Right lobe of liver (tissue), 4 donors: Measurements from ENCODE around the gene CCL3.

Experiments used
- POLR2A ChIP-seq: fragments of 450-650 bp; IDR thresholded peaks from one replicate; pipeline ENCODE4 v1.6.1; 2017; ENCODE audit warnings: antibody characterized with exemption, mild to moderate bottlenecking
- TF ChIP-seq, protein P1 (sequence below), 4 donors: fragments of 200-600 bp in 3 of 4; fragments of 450-650 bp in 1 of 4; IDR thresholded peaks; one replicate each; pipeline versions ENCODE4 v1.5.1 to v1.8.0; 2016 to 2022; ENCODE audit warnings: antibody characterized with exemption in 4 of 4, mild to moderate bottlenecking in 2 of 4
- donor health status: DM: no; HTN: no; CAD: no.
- donor health status: DM: no; HTN: no; CAD: no.
- donor health status: DM: no; HTN: yes; CAD: no.

- no peak for TF ChIP-seq POLR2A
- TF ChIP-seq, protein P1, sequence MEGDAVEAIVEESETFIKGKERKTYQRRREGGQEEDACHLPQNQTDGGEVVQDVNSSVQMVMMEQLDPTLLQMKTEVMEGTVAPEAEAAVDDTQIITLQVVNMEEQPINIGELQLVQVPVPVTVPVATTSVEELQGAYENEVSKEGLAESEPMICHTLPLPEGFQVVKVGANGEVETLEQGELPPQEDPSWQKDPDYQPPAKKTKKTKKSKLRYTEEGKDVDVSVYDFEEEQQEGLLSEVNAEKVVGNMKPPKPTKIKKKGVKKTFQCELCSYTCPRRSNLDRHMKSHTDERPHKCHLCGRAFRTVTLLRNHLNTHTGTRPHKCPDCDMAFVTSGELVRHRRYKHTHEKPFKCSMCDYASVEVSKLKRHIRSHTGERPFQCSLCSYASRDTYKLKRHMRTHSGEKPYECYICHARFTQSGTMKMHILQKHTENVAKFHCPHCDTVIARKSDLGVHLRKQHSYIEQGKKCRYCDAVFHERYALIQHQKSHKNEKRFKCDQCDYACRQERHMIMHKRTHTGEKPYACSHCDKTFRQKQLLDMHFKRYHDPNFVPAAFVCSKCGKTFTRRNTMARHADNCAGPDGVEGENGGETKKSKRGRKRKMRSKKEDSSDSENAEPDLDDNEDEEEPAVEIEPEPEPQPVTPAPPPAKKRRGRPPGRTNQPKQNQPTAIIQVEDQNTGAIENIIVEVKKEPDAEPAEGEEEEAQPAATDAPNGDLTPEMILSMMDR (IDR thresholded peaks at IDR 0.05), result no peak
Measured at GRCh38 chr17:36057911-36058310, 32.0 kb downstream of the CCL3 start.
